Measurements from ENCODE around the gene ZNF560. TPM values are rescaled to one million over a fixed set of nuclear protein-coding genes. Genes with fewer than 3 reads are reported as not detected.

ZNF560 gene
- total and polyA plus RNA-seq, 2 experiments from 2014 or later = 0.48 to 1.9 TPM

DNA sequence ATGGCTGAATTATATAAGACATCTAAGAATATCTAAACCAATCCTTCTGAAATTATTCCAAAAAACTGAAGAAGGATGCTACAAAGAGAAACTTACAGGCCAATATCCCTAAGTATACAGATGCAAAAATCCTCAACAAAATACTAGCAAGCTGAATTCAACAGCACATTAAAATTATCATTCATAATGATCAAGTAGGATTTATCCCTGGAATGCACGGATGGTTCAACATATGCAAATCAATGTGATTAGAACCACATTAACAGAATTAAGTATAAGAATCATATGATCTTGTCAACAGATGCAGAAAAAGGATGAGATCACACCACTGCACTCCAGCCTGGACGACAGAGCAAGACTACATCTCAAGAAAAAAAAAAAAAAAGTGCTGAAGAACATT is 13.3 kb downstream of the ZNF560 start:
- Histone ChIP-seq H3K9me3 (ENCODE audit: low read depth) (no peaks in the 10 kb centered on the region), H3K9me2 (ENCODE audit: insufficient read depth) (no peaks in the 10 kb centered on the region), H3F3A (ENCODE audit: insufficient read depth) (no peaks in the 10 kb centered on the region), H3K36me3 (ENCODE audit: low read depth) (no peaks in the 10 kb centered on the region), H3K9ac (no peak overlapping the region), H3K4me3 (no peak overlapping the region), H3K4me2 (ENCODE audit: unreplicated experiment) (no peak overlapping the region), H3K27me3 (replicated peaks; ENCODE audit: insufficient read depth) (no peaks in the 10 kb centered on the region), H4K20me1 (ENCODE audit: insufficient read depth) (no peaks in the 10 kb centered on the region), H2AFZ (no peak overlapping the region), H3K79me2 (ENCODE audit: insufficient read depth) (no peaks in the 10 kb centered on the region), H3K27ac (no peak overlapping the region), H3K4me1 (ENCODE audit: insufficient read depth) (no peaks in the 10 kb centered on the region)
- DNase-seq = peak; percentile 5
- WGBS, 2 experiments (ENCODE audit: low coverage in 1 of 2, low lambda C conversion rate in 2 of 2, missing lambda C conversion rate in 2 of 2) = 49 to 70% methylated on average over 2 of the region's 2 CpGs
- in situ Hi-C loops (cut with MboI) = no loop called here
- no peak for TF ChIP-seq EZH2phosphoT487 (IDR thresholded peaks at IDR 0.05; ENCODE audit: insufficient read depth, low read depth)
- TF ChIP-seq EZH2 (IDR thresholded peaks at IDR 0.05; ENCODE audit: insufficient read depth, poor library complexity, severe bottlenecking) = no peak

DNA sequence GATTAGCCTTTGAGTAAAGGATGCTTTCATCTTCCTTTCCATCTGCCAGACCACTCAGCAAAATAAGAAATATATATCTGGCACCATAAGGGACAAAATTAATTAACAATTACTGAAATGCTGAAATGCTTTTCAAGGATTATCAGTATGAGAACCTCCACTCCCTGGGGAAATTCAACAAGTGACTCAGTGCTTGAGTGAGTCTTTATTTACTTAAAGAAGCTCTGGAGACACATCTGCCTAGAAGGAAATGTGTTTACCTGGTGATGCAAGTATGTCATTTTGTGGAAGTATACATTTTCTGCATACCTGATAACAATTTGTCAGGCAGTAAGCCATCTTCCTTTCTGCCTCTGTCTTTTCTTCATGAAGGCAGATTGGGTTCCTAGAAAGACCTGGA is 23.4 kb downstream of the ZNF560 start:
- no peaks in the 10 kb centered on the region for H3K4me1 ChIP-seq (ENCODE audit: insufficient read depth)
- H2AFZ ChIP-seq = no peak overlapping the region
- no peak overlapping the region for H3K4me2 ChIP-seq (ENCODE audit: unreplicated experiment)
- no peaks in the 10 kb centered on the region for H4K20me1 ChIP-seq (ENCODE audit: insufficient read depth)
- H3K27ac ChIP-seq = no peak overlapping the region
- no peaks in the 10 kb centered on the region for H3K9me2 ChIP-seq (ENCODE audit: insufficient read depth)
- H3K4me3 ChIP-seq = no peak overlapping the region
- H3F3A ChIP-seq (ENCODE audit: insufficient read depth) = no peaks in the 10 kb centered on the region
- peaks cover 3% of the 10 kb centered on the region for H3K9me3 ChIP-seq (ENCODE audit: low read depth)
- H3K27me3 ChIP-seq (replicated peaks; ENCODE audit: insufficient read depth) = no peaks in the 10 kb centered on the region
- DNase-seq = no peak
- H3K79me2 ChIP-seq (ENCODE audit: insufficient read depth) = no peaks in the 10 kb centered on the region
- no peak for TF ChIP-seq EZH2phosphoT487 (IDR thresholded peaks at IDR 0.05; ENCODE audit: insufficient read depth, low read depth)
- no peak for TF ChIP-seq EZH2 (IDR thresholded peaks at IDR 0.05; ENCODE audit: insufficient read depth, poor library complexity, severe bottlenecking)
- in situ Hi-C loops (cut with MboI) = no loop called here
- H3K36me3 ChIP-seq (ENCODE audit: low read depth) = no peaks in the 10 kb centered on the region
- no peak overlapping the region for H3K9ac ChIP-seq

DNA sequence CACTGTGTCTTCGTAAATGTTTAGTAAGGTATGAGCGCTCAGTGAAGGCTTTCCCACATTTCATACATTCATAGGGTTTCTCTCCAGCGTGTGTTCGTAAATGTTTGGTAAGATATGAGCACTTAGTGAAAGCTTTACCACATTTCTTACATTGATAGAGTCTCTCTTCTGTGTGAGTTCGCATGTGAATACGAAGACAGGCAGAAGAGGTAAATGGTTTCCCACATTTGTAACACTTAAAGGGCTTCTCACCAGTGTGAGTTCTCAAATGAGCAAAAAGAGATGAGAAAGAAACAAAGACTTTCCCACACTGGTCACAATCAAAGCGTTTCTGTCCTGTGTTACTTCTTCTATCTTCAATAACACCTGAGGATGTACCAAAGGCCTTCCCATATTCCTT is 31.3 kb downstream of the ZNF560 start:
- Histone ChIP-seq H3K27ac (no peak overlapping the region), H3K27me3 (replicated peaks; ENCODE audit: insufficient read depth) (no peaks in the 10 kb centered on the region), H3F3A (ENCODE audit: insufficient read depth) (no peaks in the 10 kb centered on the region), H3K9me3 (ENCODE audit: low read depth) (no peaks in the 10 kb centered on the region), H3K4me1 (ENCODE audit: insufficient read depth) (no peaks in the 10 kb centered on the region), H3K36me3 (ENCODE audit: low read depth) (no peaks in the 10 kb centered on the region), H3K4me2 (ENCODE audit: unreplicated experiment) (no peak overlapping the region), H2AFZ (no peak overlapping the region), H3K9ac (no peak overlapping the region), H4K20me1 (ENCODE audit: insufficient read depth) (no peaks in the 10 kb centered on the region), H3K4me3 (no peak overlapping the region), H3K9me2 (ENCODE audit: insufficient read depth) (no peaks in the 10 kb centered on the region), H3K79me2 (ENCODE audit: insufficient read depth) (no peaks in the 10 kb centered on the region)
- TF ChIP-seq EZH2 (IDR thresholded peaks at IDR 0.05; ENCODE audit: insufficient read depth, poor library complexity, severe bottlenecking) = no peak
- TF ChIP-seq EZH2phosphoT487 (IDR thresholded peaks at IDR 0.05; ENCODE audit: insufficient read depth, low read depth) = no peak
- 42 to 46% methylated on average over 7 of the region's 7 CpGs for WGBS, 2 experiments (ENCODE audit: low coverage in 1 of 2, low lambda C conversion rate in 2 of 2, missing lambda C conversion rate in 2 of 2)
- in situ Hi-C loops (cut with MboI) = no loop called here
- DNase-seq = no peak

DNA sequence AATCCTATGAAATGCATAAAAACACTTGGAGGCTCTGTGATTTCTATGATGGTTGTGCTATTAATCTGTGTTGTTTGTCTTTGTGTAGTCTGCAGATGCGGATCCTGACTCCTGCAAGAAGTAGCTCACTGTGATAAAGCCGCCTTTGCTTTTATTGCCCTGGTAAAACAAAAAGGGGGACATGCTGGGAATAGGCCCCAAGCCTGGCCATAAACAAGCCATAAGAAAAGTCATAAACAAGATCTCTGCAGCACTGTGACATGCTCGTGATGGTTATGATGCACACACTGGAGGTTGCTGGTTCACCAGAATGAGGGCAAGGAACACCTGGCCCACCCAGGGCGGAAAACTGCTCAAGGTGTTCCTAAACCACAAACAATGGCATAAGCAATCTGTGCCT is 36.5 kb downstream of the ZNF560 start:
- Histone ChIP-seq H4K20me1 (ENCODE audit: insufficient read depth) (no peaks in the 10 kb centered on the region), H3K27ac (no peak overlapping the region), H3K36me3 (ENCODE audit: low read depth) (no peaks in the 10 kb centered on the region), H3F3A (ENCODE audit: insufficient read depth) (no peaks in the 10 kb centered on the region), H3K9ac (no peak overlapping the region), H3K4me2 (ENCODE audit: unreplicated experiment) (no peak overlapping the region), H3K79me2 (ENCODE audit: insufficient read depth) (no peaks in the 10 kb centered on the region), H3K9me2 (ENCODE audit: insufficient read depth) (no peaks in the 10 kb centered on the region), H3K9me3 (ENCODE audit: low read depth) (no peaks in the 10 kb centered on the region), H3K4me3 (no peak overlapping the region), H3K27me3 (replicated peaks; ENCODE audit: insufficient read depth) (no peaks in the 10 kb centered on the region), H2AFZ (no peak overlapping the region), H3K4me1 (ENCODE audit: insufficient read depth) (no peaks in the 10 kb centered on the region)
- in situ Hi-C loops (cut with MboI) = no loop called here
- 32 to 36% methylated on average over 4 of the region's 4 CpGs for WGBS, 2 experiments (ENCODE audit: low coverage in 1 of 2, low lambda C conversion rate in 2 of 2, missing lambda C conversion rate in 2 of 2)
- TF ChIP-seq EZH2phosphoT487 (IDR thresholded peaks at IDR 0.05; ENCODE audit: insufficient read depth, low read depth) (no peak), EZH2 (IDR thresholded peaks at IDR 0.05; ENCODE audit: insufficient read depth, poor library complexity, severe bottlenecking) (no peak)
- no peak for DNase-seq

DNA sequence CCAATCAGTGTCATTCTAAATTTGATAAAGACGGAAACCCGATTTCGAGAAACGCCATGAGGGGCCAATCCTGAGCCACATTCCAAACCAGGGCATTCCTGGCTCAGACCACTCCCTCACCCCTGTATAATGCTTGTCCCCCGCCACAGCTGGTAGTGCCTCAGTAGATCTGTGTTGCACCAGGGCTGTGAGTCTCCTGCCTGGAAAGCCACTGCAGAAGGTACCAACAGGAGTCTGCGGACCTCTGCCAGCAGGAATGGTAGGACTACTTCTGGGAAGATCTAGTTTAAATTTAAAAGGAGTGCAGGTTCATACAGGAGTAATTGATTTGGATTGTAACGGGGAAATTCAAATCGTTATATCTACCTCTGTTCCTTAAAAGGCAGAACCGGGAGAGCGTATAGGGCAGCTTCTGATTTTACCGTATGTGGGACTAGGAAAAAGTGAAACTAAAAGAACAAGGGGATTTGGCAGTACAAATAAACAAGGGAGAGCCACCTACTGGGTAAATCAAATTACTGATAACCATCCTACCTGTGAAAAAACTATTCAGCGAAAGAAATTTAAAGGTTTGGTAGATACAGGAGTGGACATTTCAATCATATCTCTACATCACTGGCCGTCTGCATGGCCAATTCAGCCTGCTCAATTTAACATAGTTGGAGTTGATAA is 42.3 kb downstream of the ZNF560 start:
- Histone ChIP-seq H3K4me2 (ENCODE audit: unreplicated experiment) (no peak overlapping the region), H3K9ac (no peak overlapping the region), H2AFZ (no peak overlapping the region), H4K20me1 (ENCODE audit: insufficient read depth) (no peaks in the 10 kb centered on the region), H3K79me2 (ENCODE audit: insufficient read depth) (no peaks in the 10 kb centered on the region), H3K4me3 (no peak overlapping the region), H3K27ac (no peak overlapping the region), H3K27me3 (replicated peaks; ENCODE audit: insufficient read depth) (no peaks in the 10 kb centered on the region), H3K9me3 (ENCODE audit: low read depth) (peaks cover 3% of the 10 kb centered on the region), H3F3A (ENCODE audit: insufficient read depth) (no peaks in the 10 kb centered on the region), H3K9me2 (ENCODE audit: insufficient read depth) (no peaks in the 10 kb centered on the region), H3K36me3 (ENCODE audit: low read depth) (no peaks in the 10 kb centered on the region), H3K4me1 (ENCODE audit: insufficient read depth) (no peaks in the 10 kb centered on the region)
- TF ChIP-seq EZH2phosphoT487 (IDR thresholded peaks at IDR 0.05; ENCODE audit: insufficient read depth, low read depth) (no peak), EZH2 (IDR thresholded peaks at IDR 0.05; ENCODE audit: insufficient read depth, poor library complexity, severe bottlenecking) (no peak)
- WGBS, 2 experiments (ENCODE audit: low coverage in 1 of 2, low lambda C conversion rate in 2 of 2, missing lambda C conversion rate in 2 of 2) = 38 to 39% methylated on average over 13 of the region's 13 CpGs
- no peak for DNase-seq
- in situ Hi-C loops (cut with MboI) = no loop called here

Measured in GM23248 (cell line).